Neural crest cell (in vitro differentiated cells): Measurements from ENCODE around the gene MAPRE2. TPM values are rescaled to one million over a fixed set of nuclear protein-coding genes. Genes with fewer than 3 reads are reported as not detected.

Source experiments
- DNase-seq: peaks from one replicate; pipeline ENCODE4 v3.0.0; 2021; ENCODE audit warnings: low read depth, mixed read lengths, low spot score
- H3K27ac Mint-ChIP-seq: one replicate; pipeline ENCODE4 v1.8.0; 2021; ENCODE audit warnings: mild to moderate bottlenecking, mixed read lengths; ENCODE audit not compliant: unreplicated experiment
- H3K27me3 Mint-ChIP-seq: 2 replicates; pipeline ENCODE4 v1.8.0; 2021; ENCODE audit warnings: low read depth, mild to moderate bottlenecking, mixed read lengths
- H3K36me3 Mint-ChIP-seq: 2 replicates; pipeline ENCODE4 v1.8.0; 2021; ENCODE audit warnings: low read depth, mild to moderate bottlenecking, mixed read lengths
- H3K4me1 Mint-ChIP-seq: 2 replicates; pipeline ENCODE4 v1.8.0; 2021; ENCODE audit warnings: mixed read lengths
- H3K4me3 Mint-ChIP-seq: one replicate; pipeline ENCODE4 v1.8.0; 2021; ENCODE audit warnings: mild to moderate bottlenecking, mixed read lengths
- H3K9me3 Mint-ChIP-seq: 2 replicates; pipeline ENCODE4 v1.8.0; 2021; ENCODE audit warnings: mixed read lengths
- total RNA-seq: library from RNA; stranded (reverse); gene quantifications from 2 replicates; pipeline ENCODE4 v1.2.1, GENCODE V29; 2021
- TF ChIP-seq, protein P1 (sequence below): fragments of 200-600 bp; sonication (generic); conservative IDR thresholded peaks from 2 replicates; pipeline ENCODE4 v1.5.0; 2021; ENCODE audit warnings: antibody characterized with exemption, mild to moderate bottlenecking

The MAPRE2 gene
- total RNA-seq, 1 donor from 2014 or later = 35.5 TPM

- Mint-ChIP-seq H3K27ac (no peak overlapping the region), H3K4me3 (no peak overlapping the region), H3K9me3 (no peaks in the 10 kb centered on the region), H3K4me1 (peaks cover 13% of the 10 kb centered on the region), H3K27me3 (no peaks in the 10 kb centered on the region), H3K36me3 (no peaks in the 10 kb centered on the region)
- TF ChIP-seq, protein P1, sequence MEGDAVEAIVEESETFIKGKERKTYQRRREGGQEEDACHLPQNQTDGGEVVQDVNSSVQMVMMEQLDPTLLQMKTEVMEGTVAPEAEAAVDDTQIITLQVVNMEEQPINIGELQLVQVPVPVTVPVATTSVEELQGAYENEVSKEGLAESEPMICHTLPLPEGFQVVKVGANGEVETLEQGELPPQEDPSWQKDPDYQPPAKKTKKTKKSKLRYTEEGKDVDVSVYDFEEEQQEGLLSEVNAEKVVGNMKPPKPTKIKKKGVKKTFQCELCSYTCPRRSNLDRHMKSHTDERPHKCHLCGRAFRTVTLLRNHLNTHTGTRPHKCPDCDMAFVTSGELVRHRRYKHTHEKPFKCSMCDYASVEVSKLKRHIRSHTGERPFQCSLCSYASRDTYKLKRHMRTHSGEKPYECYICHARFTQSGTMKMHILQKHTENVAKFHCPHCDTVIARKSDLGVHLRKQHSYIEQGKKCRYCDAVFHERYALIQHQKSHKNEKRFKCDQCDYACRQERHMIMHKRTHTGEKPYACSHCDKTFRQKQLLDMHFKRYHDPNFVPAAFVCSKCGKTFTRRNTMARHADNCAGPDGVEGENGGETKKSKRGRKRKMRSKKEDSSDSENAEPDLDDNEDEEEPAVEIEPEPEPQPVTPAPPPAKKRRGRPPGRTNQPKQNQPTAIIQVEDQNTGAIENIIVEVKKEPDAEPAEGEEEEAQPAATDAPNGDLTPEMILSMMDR = no peak
- no peak for DNase-seq
Measured at GRCh38 chr18:34999756-35000289, 41.4 kb upstream of the MAPRE2 start.

GRCh38 chr18:35000457-35000856, 40.8 kb upstream of the MAPRE2 start:
- Mint-ChIP-seq H3K36me3 (no peaks in the 10 kb centered on the region), H3K4me1 (peaks cover 13% of the 10 kb centered on the region), H3K27ac (peak overlapping the region; percentile 35), H3K27me3 (no peaks in the 10 kb centered on the region), H3K9me3 (no peaks in the 10 kb centered on the region), H3K4me3 (no peak overlapping the region)
- TF ChIP-seq, protein P1 = no peak
- DNase-seq = no peak

DNA sequence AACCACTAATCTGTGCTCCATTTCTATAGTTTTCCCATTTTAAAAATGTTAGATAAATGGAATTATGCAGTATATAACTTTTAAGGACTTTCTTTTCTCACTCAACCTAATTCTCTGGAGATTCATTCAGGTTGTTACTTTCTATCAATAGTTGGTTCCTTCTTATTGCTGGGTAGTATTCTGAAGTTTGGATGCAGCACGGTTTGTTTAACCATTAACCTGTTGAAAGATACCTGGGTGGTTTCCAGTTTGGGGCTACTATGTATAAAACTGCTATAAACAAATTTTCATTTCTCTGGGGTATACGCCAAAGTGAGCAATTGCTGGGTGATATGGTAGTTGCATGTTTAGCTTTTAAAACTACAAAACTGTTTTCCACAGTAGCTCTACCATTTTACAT, 39.1 kb upstream of the MAPRE2 start:
- Mint-ChIP-seq H3K4me3 (no peak overlapping the region), H3K27me3 (no peaks in the 10 kb centered on the region), H3K27ac (no peak overlapping the region), H3K9me3 (no peaks in the 10 kb centered on the region), H3K36me3 (no peaks in the 10 kb centered on the region), H3K4me1 (peaks cover 18% of the 10 kb centered on the region)
- no peak for DNase-seq
- TF ChIP-seq, protein P1 = no peak

GRCh38 chr18:35005963-35006577, 35.1 kb upstream of the MAPRE2 start:
- H3K27ac Mint-ChIP-seq = no peak overlapping the region
- no peaks in the 10 kb centered on the region for H3K27me3 Mint-ChIP-seq
- H3K4me1 Mint-ChIP-seq = peaks cover 5% of the 10 kb centered on the region
- no peaks in the 10 kb centered on the region for H3K9me3 Mint-ChIP-seq
- no peak for DNase-seq
- TF ChIP-seq, protein P1 = peak; percentile 73
- no peaks in the 10 kb centered on the region for H3K36me3 Mint-ChIP-seq
- no peak overlapping the region for H3K4me3 Mint-ChIP-seq

GRCh38 chr18:35010156-35010555, 31.1 kb upstream of the MAPRE2 start:
- TF ChIP-seq, protein P1 = no peak
- Mint-ChIP-seq H3K4me3 (no peak overlapping the region), H3K36me3 (no peaks in the 10 kb centered on the region), H3K9me3 (no peaks in the 10 kb centered on the region), H3K27me3 (no peaks in the 10 kb centered on the region), H3K27ac (no peak overlapping the region), H3K4me1 (peaks cover 5% of the 10 kb centered on the region)
- DNase-seq = no peak
